Stimulated activated CD4-positive, alpha-beta T cell treated with anti-CD3 and anti-CD28 coated beads, Interleukin-15, amount 100 ng/mL, for 1 hour (primary cell): Measurements from ENCODE around the gene C8G.

Experiments used
- DNase-seq, 2 donors: peaks; one replicate each; pipeline ENCODE4 v3.0.0-alpha.2; 2020; ENCODE audit warnings: low read depth in 1 of 2, low spot score in 1 of 2

The C8G gene

DNA sequence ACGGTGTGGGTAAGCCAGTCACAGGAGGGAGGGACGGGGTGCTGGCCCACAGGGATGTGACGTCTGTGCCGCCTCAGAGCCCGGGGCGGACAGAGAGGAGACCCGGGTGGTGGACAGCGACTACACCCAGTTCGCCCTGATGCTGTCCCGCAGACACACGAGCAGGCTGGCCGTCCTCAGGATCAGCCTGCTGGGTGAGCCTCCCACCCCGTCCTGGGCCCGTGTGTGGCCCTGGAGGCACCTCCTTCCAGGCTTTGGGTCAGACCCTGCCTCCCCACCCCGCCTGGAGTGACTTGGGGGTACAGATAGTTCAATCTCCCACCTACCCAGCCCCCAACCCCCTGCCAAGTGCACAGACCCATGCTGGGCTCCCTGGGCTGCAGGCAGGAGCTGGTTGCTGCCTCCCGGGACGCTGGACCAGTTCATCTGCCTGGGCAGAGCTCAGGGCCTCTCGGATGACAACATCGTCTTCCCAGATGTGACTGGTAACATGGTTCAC lies 8.8 kb downstream of the C8G start:
- DNase-seq: no peak

GRCh38 chr9:136954270-136955083 lies 9.4 kb downstream of the C8G start:
- DNase-seq: no peak

DNA sequence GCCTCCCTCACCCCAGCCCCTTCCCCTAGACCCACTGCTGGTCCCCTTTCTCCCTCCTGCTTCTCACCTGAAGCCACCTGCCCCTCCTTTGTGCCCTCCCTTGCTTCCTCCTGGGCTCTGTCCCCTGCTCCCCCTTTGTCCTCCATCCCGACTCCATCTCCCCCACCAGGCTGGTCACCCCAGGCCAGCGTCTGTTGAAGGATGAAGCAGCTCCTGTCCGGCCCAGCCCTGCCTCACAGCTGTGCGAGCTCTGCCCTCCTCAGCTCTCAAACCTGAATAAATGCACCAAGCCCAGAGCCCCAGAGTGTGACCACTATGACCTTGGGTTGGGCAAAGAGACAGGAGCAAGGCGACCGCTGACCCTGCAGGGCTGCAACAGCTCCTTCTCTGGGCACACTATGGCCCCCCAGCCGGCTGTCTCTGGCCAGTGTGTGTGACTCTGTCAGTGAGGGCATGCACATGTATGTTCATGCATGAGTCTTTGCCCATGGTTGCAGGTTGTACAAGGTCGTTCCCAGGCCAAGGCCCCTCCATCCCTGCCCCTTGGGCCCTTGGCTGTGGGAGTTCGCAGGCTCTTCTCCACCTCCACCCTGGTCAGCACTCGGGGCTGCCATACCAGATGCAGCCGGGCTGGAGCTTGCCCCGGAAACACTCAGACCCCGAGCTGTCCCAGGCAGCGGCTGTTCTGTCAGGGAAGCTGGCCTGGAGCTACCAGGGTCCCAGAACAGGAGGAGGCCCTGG lies 10.3 kb downstream of the C8G start:
- no peak for DNase-seq

- no peak for DNase-seq
These were observed 10.9 kb downstream of the C8G start for GRCh38 chr9:136955943-136956335.

- DNase-seq: no peak
These were observed 11.6 kb downstream of the C8G start for GRCh38 chr9:136956604-136957003.

DNA sequence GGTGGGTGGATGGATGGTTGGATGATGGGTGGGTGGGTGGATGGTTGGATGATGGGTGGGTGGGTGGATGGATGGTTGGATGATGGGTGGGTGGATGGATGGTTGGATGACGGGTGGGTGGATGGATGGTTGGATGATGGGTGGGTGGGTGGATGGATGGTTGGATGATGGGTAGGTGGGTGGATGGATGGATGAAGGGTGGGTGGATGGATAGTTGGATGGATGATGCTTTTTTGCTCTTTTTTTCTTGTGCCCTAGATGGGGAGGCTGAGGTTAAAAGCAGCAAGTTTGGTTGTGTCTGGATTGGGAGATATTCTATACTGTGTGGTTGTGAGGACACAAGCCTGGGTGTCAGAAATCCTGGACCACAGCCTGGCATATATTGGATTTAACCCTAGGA lies 12.4 kb downstream of the C8G start:
- no peak for DNase-seq

DNA sequence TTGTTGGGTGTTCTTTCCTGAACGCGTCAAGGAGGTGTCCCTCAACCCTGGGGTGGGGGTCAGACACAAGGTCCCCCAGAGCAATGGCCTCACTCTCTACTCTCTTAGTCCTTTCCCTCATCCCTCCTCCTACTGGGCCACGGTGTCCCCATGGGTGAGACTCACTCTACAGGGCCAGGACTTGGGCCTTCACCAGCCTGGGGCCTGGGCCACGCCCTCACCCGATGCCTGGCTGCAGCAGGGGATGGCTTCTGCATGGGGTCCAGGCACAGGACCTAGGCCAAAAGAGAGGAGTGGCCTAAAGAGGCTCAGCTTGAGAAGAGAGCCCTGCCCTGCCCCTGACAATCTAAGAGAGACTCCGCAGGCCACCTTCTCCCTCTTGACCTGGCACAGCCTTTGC lies 12.9 kb downstream of the C8G start:
- no peak for DNase-seq

GRCh38 chr9:136958473-136958872 lies 13.4 kb downstream of the C8G start:
- DNase-seq: no peak

GRCh38 chr9:136958898-136959850 lies 14.1 kb downstream of the C8G start:
- DNase-seq: no peak

GRCh38 chr9:136960212-136960937 lies 15.3 kb downstream of the C8G start:
- DNase-seq: no peak

- DNase-seq: no peak
These were observed 15.9 kb downstream of the C8G start for GRCh38 chr9:136960938-136961275.

DNA sequence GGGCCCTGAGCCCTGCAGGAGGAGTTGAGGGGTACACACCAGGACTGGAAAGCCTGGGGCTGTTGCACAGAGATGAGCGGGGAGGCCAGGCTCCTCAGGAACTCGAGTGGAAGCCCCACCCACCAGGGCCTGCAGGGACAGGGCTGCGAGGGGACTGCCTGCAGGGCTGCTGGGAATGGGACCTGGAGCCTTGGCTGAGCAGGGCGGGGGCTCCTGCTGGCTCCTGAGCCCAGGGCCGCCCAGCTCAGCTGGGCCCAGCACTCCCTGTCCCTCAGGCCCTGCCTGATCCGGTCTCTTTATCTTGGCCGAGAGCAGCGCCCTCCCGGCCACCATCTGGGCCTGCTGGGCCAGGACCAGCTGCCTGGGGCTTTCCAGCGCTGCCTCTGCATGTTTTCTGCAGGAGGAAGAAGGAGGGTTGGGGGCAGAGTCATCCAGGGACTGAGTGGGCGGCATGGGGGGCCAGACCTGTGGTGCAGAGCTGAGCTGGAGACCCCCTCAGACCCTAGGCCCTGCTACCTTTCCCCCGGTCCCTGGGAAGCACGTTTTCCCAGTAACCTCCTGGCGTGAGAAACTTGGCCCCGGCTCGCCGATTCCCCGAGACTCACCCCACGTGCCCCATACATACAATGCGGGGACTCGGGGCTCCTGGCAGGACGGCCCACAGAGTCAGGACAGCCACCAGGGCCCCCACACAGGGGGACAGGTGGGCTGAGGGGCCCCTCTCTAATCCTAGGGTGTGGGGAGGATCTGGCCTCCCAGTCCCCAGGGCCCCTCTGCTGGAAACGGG lies 16.4 kb downstream of the C8G start:
- no peak for DNase-seq

DNA sequence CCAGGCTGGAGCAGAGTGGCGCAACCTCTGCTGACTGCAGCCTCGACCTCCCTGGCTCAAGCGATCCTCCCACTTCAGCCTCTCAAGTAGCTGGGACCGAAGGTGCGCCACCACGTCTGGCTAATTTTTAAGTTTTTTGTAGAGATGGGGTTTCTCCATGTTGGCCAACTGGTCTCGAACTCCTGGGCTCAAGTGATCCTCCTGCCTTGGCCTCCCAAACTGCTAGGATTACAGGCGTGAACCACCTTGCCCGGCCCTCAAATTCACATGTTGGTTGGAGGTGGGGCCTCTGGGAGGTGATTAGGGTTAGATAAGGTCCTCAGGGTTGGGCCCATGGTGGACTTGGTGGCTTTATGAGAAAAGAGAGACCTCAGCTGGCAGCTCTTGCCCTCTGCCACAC lies 17.1 kb downstream of the C8G start:
- no peak for DNase-seq

DNA sequence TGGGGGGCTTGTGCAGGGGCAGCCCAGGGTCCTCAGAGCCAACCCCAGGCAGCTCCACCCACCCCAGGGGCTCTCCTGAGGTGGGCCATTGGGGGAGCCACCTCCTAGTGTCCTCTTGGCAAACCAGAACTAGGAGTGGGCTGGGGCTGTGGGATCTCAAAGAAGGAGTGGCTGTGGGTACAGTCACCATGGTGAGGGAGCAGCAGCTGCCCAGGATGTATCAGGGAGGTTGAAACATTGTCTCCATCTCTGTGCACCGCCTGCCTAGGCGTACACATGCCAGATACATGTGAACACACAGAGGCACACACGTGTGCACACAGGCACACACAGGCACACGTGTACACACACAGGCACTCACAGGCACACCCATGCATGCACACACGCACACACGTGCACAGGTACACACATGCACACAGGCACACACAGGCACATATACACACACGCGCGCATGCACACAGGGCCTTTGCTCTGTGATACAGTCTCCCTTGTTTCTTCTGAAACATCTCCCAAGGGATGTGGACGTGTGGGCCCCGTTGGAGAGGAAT lies 17.7 kb downstream of the C8G start:
- no peak for DNase-seq

GRCh38 chr9:136963341-136963740 lies 18.3 kb downstream of the C8G start:
- no peak for DNase-seq

GRCh38 chr9:136963751-136964150 lies 18.7 kb downstream of the C8G start:
- no peak for DNase-seq

- no peak for DNase-seq
These were observed 19.2 kb downstream of the C8G start for GRCh38 chr9:136964171-136964689.

DNA sequence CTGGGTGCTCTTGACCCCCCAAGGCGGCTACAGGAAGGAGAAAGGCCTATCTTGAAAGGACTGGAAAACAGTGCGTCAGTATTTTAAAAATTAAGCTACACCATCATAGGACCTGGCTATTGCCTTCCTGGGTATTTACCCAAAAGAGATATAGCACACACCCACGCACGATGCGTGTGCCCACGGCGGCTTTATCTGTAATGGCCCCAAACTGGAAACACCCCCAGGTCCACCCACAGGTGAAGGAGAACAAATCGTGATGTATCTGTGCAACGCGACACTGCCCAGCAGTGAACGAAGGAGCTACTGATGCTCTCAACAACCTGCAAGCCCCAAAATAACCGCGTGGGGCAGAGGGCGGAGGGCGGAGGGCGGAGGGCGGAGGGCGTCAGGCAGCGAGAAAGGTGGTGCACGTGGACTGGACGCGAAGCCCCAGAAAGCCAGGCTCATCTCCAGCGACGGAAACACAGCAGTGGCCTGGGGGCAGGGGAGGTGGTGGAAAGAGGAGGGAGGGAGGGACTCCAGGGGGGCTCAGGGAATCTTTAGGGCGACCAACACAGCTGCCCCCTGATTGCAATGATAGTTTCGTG lies 19.9 kb downstream of the C8G start:
- DNase-seq: no peak
